Retina (tissue), 1 donor: ENCODE results near the gene TRIO.
"Not testable (repeated sequence)": the region's sequence is repeated elsewhere in the genome, so short reads cannot be mapped to it uniquely, and the experiment has no call there.

ENCODE experiments used
- DNase-seq: peaks from one replicate; pipeline ENCODE4 v3.0.0-alpha.2; 2016

Gene TRIO

DNA sequence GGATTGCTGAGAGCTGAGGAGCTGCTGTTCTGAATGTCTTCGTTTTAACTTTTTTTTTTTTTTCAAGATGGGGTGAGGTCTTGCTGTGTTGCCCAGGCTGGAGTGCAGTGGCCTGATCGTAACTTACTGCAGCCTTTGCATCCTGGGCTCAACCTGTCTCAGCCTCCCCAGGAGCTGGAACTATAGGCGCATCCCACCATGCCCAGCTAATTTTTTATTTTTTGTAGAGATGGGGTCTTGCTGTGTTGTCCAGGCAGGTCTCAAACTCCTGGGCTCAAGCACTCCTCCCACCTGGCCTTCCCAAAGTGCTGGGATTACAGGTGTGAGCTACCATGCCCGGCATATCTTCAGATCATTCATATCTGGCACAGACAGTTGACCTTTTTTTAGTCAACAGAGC, 46.5 kb downstream of the TRIO start:
- no peak for DNase-seq

DNA sequence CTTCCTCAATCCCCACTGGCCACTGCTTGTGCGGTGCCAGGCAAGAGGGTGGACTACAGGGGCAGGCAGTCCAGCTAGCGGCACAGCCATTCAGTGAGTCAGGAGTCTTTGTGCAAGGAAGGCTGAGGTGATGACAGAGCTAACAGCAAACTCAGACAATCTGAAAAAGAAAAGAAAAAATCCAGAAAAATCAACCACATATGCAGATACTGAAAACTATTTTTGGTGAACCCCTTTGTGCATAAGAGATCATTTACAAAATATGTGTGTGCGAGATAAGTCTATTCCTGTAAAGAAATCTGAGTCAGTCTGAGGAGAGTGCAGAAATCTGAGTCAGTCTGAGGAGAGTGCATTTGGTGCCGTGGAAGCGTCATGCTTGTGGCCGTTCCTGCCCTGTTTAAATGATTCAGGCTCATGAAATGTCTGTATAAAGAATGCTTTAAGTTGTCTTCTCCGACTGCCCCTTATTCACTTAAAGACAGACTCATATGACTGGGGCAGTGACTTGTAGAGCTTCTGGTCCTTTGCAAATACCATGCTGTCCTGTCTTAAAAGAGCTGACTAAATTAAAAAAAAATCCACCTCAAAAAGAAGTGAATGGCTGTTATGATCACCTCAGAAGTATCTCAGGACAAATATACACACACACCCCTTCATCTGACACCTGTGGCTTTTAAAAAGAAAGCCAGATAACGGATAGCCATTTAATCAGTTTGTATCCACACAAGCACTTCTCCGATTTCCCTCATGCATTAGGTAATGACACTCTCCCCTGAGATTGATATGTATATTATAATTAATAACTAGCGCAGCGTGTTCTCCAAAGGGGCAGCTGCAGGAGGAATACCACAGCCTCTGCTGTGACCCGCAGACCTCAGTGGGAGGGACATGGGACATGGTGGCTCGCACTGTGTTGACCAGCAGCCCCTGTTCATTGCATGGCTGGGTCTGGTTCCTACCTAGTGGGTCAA, 47.3 kb downstream of the TRIO start:
- DNase-seq = no peak

DNA sequence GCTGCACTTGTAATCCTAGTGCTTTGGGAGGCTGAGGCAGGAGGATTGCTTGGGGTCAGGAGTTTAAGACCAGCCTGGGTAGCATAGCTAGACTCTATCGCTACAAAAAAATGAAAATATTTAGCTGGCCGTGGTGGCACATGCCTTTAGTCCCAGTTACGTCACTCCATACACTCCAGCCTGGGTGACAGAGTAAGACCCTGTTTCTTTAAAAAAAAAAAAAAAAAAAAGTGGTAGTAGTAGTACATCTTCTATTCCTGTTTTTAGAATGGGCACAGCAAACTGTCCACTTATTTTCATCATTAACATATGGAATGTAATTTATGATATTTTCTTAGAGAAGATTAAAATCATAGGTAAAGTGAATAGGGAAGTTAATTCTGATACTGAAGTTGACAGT, 48.2 kb downstream of the TRIO start:
- DNase-seq = no peak

DNA sequence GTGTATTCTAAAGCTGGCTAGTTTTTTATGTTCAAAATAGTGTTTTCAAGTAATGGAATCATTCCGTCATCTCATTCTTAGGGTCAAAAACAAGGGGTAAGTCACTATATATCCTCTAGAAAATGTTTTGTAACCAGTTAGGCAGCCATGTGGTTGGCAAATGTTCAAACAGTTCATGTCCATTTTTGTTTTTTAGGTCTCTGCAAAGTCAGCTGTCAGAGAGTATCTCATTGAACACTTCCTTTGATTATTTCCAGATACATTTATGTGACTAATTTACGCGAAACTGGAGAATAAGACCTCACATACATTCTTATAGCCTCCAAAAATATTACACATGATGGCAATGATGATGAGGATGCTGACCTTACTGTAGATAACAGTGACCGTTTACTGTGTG, 50.4 kb downstream of the TRIO start:
- DNase-seq = no peak

DNA sequence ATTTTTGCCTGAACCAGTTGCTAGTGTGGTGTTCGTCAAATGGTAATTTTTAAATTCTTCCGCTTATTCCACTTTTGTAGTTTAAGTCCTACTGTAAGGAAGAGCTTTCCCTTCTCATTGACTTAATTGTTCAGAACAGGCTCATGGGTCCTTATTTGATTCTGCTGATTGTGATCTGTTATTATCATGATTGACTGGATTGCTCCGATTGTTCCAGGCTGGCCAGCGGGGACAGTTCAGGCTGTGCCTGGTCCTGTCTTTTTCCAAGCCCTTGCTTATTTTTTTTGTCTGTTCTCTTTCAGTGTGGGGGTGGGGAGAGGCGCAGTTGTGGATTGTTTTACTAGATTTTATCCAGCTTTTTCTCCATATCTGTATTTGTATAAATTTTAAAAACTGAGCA, 52.4 kb downstream of the TRIO start:
- no peak for DNase-seq

DNA sequence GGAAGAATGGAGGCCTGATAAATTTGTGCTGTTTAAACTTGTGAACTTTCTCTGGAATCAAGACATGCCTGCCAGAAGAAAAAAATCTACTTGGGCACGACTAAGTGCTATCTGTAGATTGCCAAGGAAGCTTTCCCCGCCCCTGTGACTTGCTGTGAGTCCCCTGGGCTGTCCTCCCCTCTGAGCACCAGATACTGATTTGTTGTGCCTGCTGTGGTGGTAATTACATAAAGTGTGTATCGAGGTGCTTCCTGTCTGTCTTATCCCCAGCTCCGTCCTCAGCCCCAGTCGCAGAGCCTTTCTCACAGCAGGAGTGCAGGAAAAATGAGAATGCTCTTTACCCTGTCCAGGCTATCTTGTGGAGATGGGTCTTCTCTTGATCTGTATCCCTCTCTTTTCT, 53.9 kb downstream of the TRIO start:
- no peak for DNase-seq

DNA sequence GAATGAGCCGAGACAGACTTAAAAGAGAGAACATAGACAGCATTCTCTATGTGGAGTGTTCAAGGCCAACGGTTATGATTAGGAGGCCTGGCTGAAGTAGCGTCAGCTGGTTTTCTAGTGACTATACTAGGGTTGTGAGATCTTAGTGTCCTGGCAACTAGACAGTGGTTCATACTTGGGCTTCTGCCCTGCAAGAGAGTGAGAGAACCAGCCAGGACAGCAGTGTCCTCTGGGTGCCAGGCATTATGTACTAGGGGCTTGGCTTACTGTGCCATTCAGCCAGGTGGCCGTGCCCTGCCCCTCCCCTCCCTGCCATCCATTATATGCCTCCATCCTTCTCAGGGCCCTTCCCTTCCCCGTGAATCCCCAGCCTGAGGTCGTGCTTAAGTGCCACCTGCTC, 56.8 kb downstream of the TRIO start:
- DNase-seq = no peak

DNA sequence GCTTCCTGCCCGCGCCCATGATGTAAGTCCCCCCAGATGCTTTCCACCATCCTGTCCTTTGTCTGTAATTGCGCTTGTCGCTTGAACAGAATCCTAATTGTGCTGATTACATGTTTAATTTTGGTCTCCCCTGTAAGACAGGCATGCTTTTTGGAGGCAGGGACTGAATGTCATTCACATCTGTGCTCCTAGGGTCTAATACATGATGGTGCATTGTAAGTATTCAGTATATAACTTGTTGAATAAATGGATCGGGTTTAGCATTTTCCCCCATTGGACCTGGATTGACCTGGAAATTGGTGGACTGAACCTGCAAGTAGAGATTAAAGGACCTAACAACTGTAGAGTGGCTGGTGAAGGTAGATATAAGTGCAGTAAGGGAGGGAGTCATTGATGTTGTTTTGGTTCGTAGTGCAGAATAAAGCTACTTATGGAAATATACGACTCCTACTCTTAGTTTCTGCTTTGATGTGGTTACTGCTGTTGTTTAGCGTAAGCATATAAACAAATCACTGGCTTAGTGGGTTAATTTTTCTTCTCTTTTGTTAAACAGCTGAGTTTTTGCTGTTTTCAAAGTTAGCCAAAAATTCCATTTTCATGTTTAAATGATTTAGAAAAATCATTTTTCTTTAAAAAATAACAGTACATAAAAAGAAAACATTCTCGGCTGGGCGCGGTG, 57.3 kb downstream of the TRIO start:
- no peak for DNase-seq

DNA sequence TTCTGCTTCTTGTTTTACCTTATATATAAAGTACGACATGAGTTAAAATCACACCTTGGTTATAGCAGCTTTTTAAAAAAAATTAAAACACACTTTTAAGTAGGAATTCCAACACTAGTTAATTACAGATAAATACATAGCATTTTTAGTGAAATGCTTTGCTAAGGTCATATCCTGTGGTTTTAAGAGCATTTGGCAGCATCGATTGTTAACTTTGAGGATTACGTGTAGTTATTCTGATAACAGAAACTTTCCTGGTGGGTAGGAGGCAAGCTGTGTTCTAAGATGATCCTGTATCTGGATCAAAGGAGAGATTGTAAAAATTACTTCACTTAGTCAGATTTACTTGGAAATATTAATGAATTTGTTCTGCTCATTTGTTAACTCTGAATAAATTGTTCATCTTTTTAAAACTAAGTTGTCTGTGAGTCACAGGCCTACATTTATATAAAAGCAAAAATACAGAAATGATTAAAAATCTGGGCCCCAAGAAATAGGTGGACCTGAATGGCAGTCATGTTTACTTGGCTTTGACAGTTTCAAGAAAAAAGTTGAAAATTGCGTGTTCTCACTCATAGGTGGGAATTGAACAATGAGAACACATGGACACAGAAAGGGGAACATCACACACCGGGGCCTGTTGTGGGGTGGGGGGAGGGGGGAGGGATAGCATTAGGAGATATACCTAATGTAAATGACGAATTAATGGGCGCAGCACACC, 58.3 kb downstream of the TRIO start:
- no peak for DNase-seq

DNA sequence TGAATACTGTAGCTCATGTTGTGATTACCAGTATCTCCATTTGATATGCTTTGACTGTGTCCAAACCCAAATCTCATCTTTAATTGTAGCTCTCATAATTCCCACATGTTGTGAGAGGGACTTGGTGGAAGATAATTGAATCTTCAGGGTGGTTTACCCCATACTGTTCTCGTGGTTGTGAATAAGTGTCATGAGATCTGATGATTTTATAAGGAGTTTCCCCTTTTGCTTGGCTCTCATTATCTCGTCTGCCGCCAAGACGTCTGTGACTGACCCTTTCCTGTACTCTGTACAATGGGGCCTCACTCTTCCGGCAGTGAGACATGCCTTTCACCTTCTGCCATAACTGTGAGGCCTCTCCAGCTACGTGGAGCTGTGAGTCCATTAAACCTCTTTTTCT, 59.3 kb downstream of the TRIO start:
- no peak for DNase-seq

DNA sequence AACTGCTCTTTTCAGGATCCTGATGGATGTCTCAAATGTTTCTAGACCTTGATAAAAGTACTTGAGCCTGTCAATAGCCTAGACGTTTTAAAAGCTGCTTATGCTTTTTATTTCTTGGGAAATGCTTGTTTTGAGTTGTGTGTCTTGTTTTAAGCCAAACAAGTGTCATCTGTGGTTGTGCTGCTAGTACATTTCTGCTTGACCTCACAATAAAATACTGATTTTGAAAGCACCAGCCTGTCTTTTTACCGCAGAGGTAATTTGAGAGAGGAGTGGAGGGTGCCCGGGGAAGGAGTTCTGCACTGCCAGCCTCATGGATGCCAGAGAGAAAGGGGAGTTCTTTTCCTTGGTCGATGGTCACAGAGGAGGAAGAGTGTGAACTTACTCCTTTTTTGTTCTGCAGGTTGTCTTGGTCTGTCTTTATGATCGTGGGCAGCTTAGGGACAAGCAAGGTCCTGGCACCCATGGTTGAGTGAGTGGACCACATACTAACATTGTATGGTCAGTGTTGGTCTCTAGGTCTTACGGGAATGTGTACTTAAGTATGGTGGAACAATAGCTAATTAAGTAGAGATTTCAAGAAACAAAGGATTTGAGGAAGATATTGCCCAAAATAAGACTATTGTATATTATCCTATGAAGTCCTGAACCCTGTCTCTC, 61.0 kb downstream of the TRIO start:
- DNase-seq = no peak

DNA sequence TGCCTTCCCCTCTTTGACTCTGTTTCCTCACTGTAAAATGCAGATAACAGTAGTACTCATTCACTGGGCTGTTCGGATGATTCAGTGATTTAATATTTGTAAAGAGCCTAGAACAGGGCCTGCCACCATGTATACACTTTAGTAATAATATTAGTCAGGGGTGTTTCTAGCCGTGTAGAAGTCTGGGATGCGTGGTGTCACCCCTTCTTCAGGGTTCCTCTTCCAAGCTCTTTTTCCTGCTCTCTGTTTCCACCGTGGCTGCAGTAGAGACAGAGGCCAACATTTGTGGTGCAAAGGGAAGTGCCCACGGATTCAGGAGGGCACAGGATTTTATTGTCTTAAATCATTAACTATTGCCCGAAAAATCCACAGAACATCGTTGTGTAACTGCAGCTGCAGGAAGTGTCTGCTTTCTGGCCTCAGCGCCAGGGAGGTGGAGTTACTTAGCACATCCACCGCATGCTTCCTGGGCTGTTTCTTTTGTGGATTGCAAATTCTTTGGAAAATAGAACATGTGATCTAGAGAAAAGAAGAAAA, 61.7 kb downstream of the TRIO start:
- DNase-seq = no peak

DNA sequence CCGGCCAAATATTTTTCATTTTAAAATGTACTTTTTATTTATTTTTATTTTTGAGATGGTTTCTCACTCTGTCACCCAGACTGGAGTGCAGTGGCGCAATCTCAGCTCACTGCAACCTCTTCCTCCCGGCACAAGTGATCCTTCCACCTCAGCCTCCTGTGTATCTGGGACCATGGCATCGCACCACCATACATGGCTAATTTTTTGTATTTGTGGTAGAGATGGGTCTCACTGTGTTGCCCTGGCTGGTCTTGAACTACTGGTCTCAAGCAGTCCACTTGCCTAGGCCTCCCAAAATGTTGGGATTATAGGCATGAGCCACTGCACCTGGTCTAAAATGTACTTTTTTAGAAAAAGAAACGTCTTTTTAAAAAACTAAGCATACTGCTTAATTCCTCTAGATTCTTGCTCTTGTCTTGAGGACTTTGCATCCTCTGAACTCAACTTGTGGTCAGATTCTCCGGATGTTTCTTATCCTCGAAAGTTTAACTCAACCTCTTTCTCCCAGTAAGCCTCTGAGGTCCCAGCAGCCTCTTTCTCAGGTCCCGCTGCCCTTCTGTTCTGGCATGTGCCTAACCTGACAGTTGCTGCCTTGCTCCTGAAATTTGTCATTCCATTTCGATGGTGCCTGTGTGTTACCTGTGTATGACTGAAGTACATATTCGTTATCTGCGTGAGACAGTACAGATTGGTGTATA, 63.0 kb downstream of the TRIO start:
- DNase-seq = no peak

DNA sequence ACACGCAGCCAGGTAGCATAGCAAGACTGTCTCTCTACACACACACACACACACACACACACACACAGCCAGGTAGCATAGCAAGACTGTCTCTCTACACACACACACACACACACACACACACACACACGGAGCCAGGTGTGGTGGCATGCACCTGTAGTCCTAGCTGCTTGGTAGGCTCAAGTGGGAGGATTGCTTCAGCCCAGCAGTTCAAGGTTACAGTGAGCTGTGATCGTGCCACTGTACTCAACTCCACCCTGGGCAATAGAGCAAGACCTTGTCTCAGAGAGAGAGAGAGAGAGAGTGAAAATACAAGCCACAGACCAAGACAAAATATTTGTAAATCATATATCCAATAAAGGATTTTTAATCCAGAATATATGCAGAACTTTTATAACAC, 64.3 kb downstream of the TRIO start:
- not testable (repeated sequence) for DNase-seq

DNA sequence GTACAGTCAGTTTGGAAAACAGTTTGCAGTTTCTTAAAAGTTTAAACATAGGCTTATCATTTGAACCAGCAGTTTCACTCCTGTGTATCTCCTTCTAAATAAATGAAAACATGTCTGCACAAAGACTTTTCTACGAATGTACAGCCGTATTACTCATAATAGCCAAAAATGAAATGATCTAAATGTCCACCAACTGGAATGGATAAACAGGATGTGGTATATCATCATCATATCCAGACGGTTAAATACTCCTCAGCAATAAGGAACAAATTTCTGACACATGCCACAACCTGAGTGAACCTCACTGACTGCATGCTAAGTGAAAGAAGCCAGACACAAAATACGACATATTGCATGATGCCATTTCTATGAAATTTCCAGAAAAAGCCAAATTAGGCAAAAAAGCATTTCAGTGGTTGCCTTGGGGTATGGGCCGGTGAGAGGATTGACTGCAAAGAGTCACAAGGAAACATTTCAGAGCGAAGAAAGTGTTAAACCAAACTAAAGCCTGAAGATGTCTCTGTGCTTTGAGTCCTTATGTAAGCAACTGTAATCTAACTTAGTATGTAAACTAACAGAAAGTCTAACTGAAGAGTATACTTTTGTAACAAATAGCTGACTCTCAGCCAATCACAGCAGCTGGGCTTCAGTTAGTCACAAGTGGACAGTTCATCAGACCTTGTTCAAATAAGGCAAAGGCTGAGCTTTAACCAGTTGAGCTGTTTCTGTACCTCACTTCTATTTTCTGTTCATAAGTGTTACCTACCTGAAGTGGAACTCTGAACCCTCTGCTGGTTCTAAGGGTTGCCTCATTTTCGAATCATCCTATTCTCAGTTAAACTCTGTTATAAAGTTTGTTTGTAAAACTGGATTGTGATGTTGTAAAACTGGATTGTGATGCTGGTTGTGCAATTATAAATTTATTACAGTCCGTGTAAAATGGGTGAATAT, 65.2 kb downstream of the TRIO start:
- no peak for DNase-seq

DNA sequence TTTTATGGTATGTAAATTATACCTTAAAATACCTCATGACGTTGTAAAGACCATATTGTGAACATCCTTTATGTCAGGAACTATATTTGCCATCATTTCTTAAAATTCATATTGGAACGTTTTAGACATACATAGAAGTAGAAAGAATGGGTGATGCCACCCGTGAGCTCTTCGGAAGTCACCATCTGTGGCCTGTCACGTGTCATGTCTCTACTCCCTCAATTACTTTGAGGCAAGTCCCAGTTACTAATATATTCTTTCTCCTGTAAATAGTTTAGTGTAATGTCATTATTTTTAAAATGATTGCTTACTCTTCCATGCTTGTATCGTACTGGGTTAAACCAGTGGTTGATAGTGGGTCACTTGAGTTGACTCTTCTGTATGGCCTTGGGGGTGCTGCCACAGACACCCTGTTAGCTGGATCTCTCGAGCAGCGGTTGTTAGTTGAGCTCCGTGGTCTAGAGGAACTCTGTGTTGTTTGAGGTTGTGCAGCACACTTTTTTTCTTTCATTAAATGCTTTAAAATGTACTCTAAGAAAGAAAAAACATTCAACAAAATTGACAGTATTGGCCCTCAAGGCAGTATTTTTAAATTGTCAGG, 66.2 kb downstream of the TRIO start:
- no peak for DNase-seq

DNA sequence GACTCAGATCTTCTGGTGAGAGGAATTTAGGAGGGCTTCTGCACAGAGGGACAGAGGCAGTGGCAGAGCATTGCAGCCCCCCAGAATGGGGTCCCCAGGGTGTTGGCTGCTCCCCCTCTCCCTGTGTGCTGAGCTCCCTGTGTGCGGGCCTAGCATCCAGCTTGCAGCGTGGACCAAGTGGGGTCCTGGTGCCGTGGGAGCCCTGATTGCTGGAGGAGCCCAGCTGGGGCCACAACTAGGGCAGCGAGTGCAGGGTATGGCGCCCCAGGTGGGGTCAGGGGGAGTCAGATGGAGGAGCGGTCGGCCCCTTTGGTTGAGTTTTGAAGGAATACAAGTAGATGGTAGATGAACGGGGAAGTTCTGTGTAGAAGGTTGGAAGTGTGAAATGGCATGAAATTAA, 66.7 kb downstream of the TRIO start:
- no peak for DNase-seq

DNA sequence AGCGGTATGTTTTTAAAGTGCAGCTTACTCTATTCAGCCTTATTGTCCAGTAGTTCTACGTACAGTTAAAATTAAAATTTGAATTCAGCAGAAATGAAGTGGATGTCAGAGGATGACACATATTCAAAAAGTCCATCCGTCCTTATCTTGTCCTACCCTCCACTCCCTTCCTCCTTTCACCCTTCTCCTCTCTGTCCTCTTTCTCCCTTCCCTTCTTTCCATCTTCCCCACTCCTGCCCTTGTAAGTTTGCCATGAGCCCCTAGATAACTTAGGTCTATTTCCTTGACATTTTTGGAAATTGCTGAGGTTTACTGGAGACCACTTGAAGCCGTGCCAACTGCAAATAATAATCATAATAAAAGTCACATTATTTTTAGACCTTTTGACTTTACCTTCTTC, 67.6 kb downstream of the TRIO start:
- DNase-seq = no peak

DNA sequence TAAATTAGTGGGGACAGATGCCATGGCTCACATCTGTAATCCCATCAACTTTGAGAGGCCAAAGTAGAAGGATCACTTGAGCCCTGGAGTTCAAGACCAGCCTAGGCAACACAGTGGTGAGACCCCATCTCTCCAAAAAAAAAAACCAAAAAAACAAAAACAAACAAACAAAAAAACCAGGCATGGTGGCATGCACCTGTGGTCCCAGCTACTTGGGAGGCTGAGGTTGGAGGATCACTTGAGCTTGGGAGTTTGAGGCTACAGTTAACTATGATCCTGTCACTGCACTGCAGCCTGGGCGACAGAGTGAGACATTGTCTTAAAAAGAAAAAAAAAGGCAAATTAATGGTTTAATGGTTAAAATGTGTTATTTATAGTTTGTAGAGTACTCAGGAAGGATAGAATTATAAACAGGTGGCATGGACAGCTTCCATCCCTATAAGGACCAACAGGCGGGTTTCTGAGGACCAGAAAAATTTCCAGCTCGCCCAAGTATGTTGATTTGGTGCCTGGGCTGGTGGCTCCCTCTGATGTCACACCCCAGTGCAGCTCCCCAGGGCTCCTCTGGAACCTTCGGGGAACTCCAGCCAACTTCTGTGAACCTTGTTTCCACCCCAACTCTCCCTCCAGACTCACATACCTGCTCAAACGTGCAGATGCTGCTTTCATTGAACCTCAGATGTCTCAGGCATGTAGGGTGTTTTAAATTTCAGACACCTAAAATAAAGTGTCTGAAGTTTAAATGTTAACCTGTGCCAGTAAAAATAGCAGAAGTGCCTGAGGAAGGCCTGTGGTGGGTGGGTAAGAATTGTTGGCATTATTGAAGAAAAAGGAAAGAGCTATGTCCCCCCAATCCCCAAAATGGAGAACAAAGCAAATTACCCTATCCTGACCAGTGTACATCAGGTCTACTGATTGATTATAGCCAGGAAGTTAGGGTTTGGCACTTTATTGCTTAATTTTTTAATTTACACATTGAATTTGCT, 69.0 kb downstream of the TRIO start:
- DNase-seq = no peak
